ENCODE measurements around the gene ZNF439.
A peak's percentile ranks its signal among the peaks of the same experiment; 100 is the strongest.
"Not testable (repeated sequence)": the region's sequence is repeated elsewhere in the genome, so short reads cannot be mapped to it uniquely, and the experiment has no call there.

Gene ZNF439

DNA sequence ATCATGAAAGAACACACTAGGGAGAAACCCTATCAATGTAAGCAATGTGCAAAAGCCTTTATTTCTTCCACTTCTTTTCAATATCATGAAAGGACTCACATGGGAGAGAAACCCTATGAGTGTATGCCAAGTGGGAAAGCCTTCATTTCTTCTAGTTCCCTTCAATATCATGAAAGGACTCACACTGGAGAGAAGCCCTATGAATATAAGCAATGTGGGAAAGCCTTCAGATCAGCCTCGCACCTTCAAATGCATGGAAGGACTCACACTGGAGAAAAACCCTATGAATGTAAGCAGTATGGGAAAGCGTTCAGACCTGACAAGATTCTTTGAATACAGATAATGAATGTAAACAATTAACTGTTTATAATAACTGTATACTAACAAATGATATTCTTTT lies 15.0 kb upstream of the ZNF439 start:
- H3K4me3 ChIP-seq (ENCODE audit: low read depth in 1 of 2, low read length in 2 of 2): no peak overlapping the region
- H3K9me3 ChIP-seq (ENCODE audit: insufficient read depth, low read length, severe bottlenecking): peaks cover 24% of the 10 kb centered on the region
- H3K36me3 ChIP-seq (ENCODE audit: insufficient read depth, low read length): peaks cover 47% of the 10 kb centered on the region
- TF ChIP-seq EZH2 (IDR thresholded peaks at IDR 0.05; ENCODE audit: borderline replicate concordance, low read depth, low read length, severe bottlenecking): no peak
- TF ChIP-seq, protein P1, sequence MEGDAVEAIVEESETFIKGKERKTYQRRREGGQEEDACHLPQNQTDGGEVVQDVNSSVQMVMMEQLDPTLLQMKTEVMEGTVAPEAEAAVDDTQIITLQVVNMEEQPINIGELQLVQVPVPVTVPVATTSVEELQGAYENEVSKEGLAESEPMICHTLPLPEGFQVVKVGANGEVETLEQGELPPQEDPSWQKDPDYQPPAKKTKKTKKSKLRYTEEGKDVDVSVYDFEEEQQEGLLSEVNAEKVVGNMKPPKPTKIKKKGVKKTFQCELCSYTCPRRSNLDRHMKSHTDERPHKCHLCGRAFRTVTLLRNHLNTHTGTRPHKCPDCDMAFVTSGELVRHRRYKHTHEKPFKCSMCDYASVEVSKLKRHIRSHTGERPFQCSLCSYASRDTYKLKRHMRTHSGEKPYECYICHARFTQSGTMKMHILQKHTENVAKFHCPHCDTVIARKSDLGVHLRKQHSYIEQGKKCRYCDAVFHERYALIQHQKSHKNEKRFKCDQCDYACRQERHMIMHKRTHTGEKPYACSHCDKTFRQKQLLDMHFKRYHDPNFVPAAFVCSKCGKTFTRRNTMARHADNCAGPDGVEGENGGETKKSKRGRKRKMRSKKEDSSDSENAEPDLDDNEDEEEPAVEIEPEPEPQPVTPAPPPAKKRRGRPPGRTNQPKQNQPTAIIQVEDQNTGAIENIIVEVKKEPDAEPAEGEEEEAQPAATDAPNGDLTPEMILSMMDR (IDR thresholded peaks at IDR 0.05; ENCODE audit: borderline replicate concordance, extremely low read depth, low read length, poor library complexity, severe bottlenecking): no peak
- no peaks in the 10 kb centered on the region for H3K27me3 ChIP-seq (ENCODE audit: insufficient read depth, low read length, poor library complexity)
- no peak overlapping the region for H3K27ac ChIP-seq (ENCODE audit: low read length)
- H3K79me2 ChIP-seq (ENCODE audit: insufficient read depth, low read length): no peaks in the 10 kb centered on the region
- no peak overlapping the region for H3K4me2 ChIP-seq (ENCODE audit: insufficient read depth, low read length)
- no peak overlapping the region for H2AFZ ChIP-seq (ENCODE audit: low read depth, low read length)
- ATAC-seq (ENCODE audit: insufficient read depth, low read depth) (no peak), DNase-seq (no peak)
- no peaks in the 10 kb centered on the region for H4K20me1 ChIP-seq (ENCODE audit: insufficient read depth, low read length)
- no peaks in the 10 kb centered on the region for H3K4me1 ChIP-seq (ENCODE audit: insufficient read depth, low read length)
- H3K9ac ChIP-seq (ENCODE audit: low read depth, low read length): no peak overlapping the region

DNA sequence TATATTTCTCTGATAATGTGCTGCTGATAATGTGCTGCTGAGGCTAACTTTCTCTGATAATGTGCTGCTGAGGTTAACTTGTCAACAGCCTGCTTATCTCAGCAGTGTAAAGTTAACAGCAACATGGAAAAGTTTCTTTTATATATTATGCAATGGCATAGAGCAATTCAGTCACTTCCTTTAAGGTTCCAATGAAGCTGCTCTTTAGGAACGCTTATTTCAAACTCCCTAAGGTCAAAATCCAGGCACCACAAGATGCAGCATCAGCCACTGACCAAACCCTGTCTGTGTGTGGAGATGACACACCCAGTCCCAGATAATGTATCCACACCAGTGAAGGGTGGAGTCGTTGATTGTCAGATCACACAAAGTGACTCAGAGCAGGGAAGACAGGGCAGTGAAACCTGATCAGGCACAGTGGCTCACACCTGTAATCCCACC lies 12.9 kb upstream of the ZNF439 start:
- Histone ChIP-seq H3K9me3 (ENCODE audit: insufficient read depth, low read length, severe bottlenecking) (peaks cover 24% of the 10 kb centered on the region), H3K36me3 (ENCODE audit: insufficient read depth, low read length) (peaks cover 34% of the 10 kb centered on the region)
- not testable (repeated sequence) for H3K79me2 ChIP-seq (ENCODE audit: insufficient read depth, low read length); ATAC-seq (ENCODE audit: insufficient read depth, low read depth); H3K27ac ChIP-seq (ENCODE audit: low read length); H4K20me1 ChIP-seq (ENCODE audit: insufficient read depth, low read length); H3K4me3 ChIP-seq (ENCODE audit: low read depth in 1 of 2, low read length in 2 of 2); DNase-seq; H3K27me3 ChIP-seq (ENCODE audit: insufficient read depth, low read length, poor library complexity); H2AFZ ChIP-seq (ENCODE audit: low read depth, low read length); H3K4me2 ChIP-seq (ENCODE audit: insufficient read depth, low read length); H3K9ac ChIP-seq (ENCODE audit: low read depth, low read length); H3K4me1 ChIP-seq (ENCODE audit: insufficient read depth, low read length)

DNA sequence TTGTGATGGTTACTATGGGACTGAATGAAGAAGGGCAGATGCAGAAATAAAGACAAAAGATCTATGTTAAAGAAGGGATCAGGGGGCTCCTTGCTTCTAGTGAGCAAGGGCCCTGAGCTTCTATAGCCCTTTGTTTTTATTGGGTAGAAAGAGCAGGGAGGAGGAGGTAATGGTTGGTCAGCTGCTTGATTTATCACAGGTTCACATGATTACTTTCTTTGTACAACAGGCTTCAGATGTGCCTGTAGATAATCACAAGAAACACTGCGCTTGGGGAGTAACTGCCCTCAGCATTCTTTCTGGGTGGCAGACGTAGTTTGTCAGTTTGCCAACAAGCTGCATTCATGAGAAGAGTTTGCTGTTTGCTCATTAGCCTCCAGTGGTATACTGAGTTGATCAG lies 4.8 kb upstream of the ZNF439 start:
- Histone ChIP-seq H3K4me1 (ENCODE audit: insufficient read depth, low read length) (peaks cover 10% of the 10 kb centered on the region), H3K36me3 (ENCODE audit: insufficient read depth, low read length) (no peaks in the 10 kb centered on the region; the same call in 1 of the 2 replicates), H3K27ac (ENCODE audit: low read length) (no peak overlapping the region), H3K4me3 (ENCODE audit: low read depth in 1 of 2, low read length in 2 of 2) (no peak overlapping the region), H4K20me1 (ENCODE audit: insufficient read depth, low read length) (no peaks in the 10 kb centered on the region), H3K79me2 (ENCODE audit: insufficient read depth, low read length) (peaks cover 2% of the 10 kb centered on the region), H3K27me3 (ENCODE audit: insufficient read depth, low read length, poor library complexity) (no peaks in the 10 kb centered on the region), H3K9ac (ENCODE audit: low read depth, low read length) (no peak overlapping the region), H3K9me3 (ENCODE audit: insufficient read depth, low read length, severe bottlenecking) (no peaks in the 10 kb centered on the region), H2AFZ (ENCODE audit: low read depth, low read length) (no peak overlapping the region), H3K4me2 (ENCODE audit: insufficient read depth, low read length) (no peak overlapping the region)
- no peak for DNase-seq
- ATAC-seq (ENCODE audit: insufficient read depth, low read depth): no peak
- TF ChIP-seq, protein P1 (IDR thresholded peaks at IDR 0.05; ENCODE audit: borderline replicate concordance, extremely low read depth, low read length, poor library complexity, severe bottlenecking): no peak
- no peak for TF ChIP-seq EZH2 (IDR thresholded peaks at IDR 0.05; ENCODE audit: borderline replicate concordance, low read depth, low read length, severe bottlenecking)

DNA sequence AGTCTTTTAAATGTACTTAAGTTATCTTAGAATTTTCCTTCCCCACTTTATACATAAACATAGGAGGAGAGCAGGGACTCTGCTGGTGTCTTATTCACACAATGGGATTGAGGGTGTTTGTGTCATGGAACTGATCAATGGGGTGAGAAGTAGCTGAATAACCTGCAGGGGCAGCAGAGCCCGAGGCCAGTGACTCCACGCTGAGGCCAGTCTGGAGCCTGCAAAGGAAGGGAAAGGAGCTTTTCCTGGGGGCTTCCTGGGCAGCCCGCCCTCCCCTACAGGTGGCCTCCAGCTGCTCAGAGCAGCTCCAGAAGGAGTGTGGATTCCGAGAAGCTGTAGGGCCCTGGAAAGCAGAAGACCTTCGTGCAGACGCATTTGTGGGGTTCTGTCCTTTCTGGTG lies 911 bp upstream of the ZNF439 start:
- H3K9me3 ChIP-seq (ENCODE audit: insufficient read depth, low read length, severe bottlenecking); H3K4me3 ChIP-seq (ENCODE audit: low read depth in 1 of 2, low read length in 2 of 2); DNase-seq; H4K20me1 ChIP-seq (ENCODE audit: insufficient read depth, low read length); H3K9ac ChIP-seq (ENCODE audit: low read depth, low read length); ATAC-seq (ENCODE audit: insufficient read depth, low read depth); H3K27me3 ChIP-seq (ENCODE audit: insufficient read depth, low read length, poor library complexity): not testable (repeated sequence)
- peaks cover 23% of the 10 kb centered on the region for H3K36me3 ChIP-seq (ENCODE audit: insufficient read depth, low read length)
- H3K27ac ChIP-seq (ENCODE audit: low read length): peak overlapping the region; percentile 16; the same call in 1 of the 2 replicates
- H2AFZ ChIP-seq (ENCODE audit: low read depth, low read length): peak overlapping the region; percentile 96
- H3K4me2 ChIP-seq (ENCODE audit: insufficient read depth, low read length): peak overlapping the region; percentile 74
- peaks cover 41% of the 10 kb centered on the region for H3K79me2 ChIP-seq (ENCODE audit: insufficient read depth, low read length)
- peaks cover 33% of the 10 kb centered on the region for H3K4me1 ChIP-seq (ENCODE audit: insufficient read depth, low read length)

All from DND-41 (cell line).